Measurements from ENCODE around the gene AQP5.

AQP5 gene

DNA sequence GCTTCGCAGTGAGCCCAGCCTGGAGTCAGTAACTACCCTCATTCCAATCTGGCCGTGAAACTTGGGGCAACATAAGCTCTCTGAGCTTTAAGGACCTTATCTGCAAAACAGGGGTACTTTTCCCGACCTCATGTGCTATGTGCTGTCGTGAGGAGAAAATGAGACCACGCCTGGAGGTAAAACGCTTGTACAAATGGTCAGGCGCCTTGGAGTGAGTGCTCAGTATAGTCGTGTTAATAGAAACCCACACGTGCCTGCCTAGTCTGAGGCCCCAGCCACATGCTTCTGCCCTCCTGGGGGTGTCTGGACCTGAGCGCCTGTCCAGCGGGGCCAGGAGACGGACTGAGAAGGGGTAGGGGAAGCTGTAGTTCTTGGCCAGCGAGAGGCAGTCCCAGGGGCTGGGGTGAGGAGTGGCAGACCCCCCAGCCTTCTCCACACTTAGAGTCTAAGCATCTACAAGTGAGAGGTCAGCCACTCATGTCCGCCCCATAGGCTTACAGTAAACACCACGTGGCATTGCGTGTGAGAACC is 4.9 kb downstream of the AQP5 start:
- no peak for DNase-seq

DNA sequence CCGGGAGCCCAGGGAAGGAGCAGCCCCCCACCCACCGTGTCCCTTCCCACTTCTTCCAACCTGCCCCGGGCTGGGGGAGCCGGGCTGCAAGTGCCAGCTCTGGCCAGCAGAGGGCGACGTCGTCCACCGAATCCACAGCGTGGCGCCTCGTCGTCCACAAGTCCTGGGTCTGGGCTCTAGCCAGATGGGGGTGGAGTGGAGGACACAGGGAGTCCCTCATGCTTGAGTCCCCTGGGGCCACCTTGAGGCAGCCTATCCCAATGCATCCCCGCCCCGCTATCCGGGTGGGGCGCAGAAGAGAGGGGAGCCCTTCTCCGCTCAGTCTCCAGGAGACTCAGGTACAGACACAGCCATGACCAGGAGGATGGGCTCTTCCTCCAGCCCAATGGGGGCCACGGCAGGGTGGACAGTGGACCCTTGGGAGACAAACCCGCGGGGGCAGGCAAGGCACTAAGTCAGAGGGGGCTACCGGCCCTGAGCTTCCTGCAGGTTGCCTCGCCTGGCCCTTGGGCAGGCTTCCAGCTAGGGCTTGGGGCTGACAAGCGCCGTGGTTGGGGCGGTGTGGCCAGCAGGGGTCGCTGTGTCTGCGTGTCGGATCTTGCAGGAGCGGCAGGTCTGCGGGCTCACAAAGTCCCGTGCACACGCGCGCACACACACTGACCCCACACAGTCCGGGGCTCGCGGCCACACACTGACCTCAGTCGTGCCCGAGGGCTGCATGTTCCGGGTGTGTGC is 5.5 kb downstream of the AQP5 start:
- DNase-seq, result peak; percentile 78

DNA sequence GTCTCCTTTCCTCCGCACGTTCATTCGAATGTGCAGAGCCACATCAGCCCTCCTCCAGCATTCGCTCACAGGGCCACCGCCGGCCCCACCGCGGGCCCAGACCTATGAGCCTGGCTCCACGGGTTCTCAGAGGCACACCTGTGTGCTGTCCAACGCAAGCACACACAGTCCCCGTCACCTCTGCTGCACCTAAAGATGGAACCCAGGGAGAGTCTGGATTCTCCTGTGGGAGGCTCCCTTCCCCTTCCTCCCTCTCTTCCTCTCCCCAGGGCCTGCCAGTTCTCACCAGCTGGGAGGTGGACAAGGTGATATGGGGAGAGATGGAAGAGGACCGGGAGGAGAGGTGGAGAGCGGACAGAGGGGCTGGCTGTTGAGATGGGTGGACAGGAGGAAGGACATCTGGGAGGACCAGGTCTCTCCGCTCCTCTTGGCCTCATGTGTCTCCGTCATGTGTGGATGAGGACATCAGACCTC is 6.1 kb downstream of the AQP5 start:
- no peak for DNase-seq

DNA sequence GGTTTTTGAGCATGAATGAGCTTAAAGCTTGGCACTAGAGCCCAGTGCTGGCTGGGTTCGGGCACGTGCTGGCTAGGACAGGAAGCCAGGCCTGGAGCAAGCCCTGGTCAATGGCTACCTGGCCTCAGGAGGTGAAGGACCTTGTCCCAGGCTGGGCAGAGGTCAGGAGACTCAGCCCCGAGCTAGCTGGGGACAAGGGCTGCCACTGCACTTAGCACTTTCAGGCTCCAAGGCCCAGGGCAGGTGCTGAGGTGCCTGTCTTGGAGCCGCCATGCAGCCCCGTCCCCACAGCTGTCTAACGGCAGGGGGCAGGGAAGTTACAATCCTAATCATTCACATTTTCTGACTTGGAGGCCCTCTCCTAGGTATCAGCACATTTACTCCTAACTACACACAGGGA is 6.8 kb downstream of the AQP5 start:
- no peak for DNase-seq

DNA sequence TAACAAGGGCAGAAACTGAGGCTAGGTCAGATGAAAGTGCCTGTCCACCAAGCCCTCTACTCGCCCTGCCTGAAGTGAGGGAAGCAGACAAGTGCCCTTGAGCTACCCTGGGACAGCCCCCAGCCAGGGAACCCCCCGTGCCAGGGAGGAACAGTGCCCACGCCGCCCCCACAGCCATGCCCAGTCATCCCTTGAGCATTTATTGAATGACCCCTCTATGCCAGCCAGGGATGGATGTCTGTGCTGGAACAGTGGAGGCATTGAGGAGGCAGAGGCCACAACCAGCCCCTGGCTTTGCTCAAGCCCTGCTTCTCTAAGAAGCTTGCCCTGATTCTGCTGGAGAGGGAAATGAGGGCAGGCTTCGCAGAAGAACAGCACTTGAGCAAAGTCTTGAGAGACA is 7.4 kb downstream of the AQP5 start:
- DNase-seq, result no peak

DNA sequence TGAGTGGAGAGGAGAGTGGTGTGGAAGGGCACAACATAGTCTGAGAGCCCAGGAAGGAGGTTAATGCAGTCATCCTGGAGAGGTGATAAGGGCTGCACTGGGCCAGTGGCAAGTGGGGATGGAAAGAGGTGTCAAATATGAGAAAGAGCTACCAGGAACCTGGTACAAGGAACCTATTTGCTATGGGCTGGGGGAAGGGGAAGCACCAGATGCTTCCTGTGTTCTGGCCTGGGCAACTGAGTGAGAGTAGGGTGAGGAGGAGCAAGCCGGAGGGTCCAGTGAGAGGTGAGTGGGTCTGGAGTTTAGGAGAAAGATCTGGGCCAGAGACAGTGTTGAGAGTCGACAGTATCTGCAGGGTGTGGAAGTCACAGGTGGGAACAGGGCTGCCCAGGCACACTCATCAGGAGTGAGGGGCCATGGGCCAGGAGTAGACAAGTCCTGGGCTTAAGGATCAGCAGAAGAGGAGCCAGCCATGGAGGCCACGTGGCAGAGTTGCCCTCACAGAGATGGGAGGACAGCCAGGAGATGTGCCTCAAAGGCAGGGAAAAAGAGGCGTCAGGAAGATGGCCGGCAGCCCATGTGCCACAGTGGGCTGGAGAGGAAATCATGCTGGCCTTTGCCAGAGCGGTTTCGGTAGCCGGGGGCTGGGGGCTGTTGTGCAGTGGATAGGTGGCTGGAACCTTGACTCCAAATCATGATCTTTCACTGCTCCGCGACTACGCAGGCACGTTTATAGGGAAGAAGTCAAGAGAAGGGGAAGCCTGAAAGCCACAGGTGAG is 8.2 kb downstream of the AQP5 start:
- no peak for DNase-seq

DNA sequence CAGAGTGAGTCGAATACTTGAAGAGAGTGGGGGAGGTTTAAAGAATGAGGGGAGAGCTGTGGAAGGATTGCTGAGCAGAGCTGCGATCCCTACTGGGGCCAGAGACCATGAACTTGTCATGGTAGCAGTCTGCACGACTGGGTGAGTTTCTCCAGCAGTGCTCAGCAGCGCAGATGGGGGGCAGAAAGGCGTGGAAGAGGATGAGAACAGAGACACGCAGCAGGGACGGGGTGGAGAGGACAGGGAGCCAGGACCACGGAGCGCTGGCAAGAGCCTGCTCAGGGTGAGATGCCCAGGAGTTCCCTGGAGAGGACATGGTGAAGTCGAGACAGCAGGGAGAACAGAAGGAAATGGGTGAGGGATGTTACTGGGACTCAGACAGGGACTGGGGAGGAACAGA is 9.0 kb downstream of the AQP5 start:
- DNase-seq, result no peak

DNA sequence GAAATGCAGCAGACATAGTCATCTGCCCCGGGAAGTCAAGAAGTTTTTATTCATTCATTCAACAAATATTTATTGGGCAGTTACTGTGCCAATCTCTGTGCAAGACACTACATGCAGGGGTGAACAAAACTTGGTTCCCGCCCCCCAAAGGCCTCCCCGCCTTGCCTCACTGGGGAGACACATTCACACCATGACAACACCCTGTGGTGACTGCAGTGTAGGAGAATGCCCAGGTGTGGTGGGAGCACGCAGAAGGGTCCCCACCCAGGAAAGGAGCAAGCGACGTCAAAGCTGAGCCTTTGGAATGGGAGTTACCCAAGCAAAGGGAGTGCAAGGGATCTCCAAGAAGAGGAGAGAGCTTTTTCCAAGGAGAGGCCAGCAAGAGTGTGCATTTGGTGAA is 9.5 kb downstream of the AQP5 start:
- no peak for DNase-seq

DNA sequence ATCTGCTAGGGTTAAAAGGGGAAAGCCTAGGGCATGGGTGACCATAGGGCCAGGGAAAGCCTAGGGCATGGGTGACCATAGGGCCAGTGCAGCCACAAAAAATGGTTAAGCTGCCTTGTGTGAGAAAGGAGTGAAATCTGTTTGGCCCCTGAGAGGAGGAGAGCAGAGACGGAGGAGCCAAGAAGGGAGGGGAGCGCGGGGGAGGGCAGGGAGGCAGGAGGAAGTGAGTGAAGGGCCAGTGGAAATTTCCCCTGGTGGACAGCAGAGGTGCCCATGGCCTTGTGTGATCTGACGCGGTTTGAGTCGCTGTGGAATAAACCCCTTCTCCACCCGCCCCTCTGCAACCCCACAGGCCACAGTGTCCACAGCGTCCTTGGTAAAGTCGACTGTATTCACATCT is 10.5 kb downstream of the AQP5 start:
- DNase-seq, result no peak

DNA sequence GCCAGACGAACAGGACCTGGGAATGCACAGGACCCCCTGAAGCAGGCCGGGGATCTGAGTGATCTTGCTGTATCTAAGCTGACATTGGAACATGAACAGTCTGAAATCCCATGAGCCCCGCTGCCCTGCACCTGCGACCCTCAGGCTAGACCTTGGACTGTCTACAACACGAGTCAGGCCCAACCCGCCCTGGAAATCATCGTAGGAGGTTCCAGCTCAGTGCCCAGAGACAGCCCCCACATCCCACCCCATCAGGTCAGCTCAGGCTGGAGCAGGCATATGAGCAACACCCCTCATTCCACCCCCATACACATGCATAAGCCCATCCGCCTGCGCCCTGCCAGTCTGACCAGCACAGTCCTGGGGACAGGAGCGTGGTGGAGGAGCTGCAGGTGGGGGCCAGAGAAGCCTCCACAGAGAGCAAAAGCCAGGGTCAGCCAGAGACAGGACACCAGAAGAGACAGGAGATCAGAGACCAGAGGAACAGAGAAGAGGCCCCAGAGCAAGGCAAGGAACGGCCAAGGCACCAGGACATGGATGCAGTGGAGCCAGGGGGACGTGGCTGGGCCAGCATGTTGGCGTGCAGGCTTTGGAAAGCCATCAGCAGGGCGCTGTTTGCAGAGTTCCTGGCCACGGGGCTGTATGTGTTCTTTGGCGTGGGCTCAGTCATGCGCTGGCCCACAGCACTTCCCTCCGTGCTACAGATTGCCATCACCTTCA is 11.1 kb downstream of the AQP5 start, which contains the start of gene AQP6:
TSS of gene AQP6 (plus strand) at position 307 of the 720 bp plus-strand sequence. CDS start at position 534, 227 bp downstream.
- no peak for DNase-seq

DNA sequence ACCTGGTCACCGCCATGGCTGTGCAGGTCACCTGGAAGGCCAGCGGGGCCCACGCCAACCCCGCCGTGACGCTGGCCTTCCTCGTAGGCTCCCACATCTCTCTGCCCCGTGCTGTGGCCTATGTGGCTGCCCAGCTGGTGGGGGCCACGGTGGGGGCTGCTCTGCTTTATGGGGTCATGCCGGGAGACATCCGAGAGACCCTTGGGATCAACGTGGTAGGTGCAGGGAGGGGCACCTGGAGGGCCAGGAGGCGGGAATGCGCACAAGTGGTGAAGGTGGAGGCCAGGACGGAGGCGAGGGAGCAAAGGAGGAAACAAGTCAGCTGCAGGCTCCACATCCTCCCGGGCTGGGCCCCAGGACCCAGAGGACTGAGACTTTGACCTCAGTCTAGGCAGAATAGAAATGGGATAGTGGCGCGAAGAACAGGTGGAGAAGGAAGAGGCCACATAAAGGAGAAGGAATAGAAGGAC is 11.7 kb downstream of the AQP5 start:
- no peak for DNase-seq

DNA sequence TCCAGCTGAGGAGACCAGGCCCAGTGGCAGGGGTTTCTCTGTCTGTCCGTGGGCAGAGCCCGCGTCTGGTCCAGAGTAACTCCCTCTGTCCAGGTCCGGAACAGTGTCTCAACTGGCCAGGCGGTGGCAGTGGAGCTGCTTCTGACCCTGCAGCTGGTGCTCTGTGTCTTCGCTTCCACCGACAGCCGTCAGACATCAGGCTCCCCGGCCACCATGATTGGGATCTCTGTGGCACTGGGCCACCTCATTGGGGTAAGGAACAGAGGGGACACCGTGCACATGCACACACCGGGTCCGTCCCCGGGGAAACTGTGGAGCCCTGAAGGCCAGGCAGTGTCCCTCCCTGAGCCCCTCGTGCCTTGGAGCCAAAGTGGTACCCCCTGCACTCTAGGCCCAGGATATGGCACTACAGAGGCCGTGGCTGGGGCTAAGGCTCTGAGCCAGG is 12.6 kb downstream of the AQP5 start:
- DNase-seq, result peak; percentile 30

DNA sequence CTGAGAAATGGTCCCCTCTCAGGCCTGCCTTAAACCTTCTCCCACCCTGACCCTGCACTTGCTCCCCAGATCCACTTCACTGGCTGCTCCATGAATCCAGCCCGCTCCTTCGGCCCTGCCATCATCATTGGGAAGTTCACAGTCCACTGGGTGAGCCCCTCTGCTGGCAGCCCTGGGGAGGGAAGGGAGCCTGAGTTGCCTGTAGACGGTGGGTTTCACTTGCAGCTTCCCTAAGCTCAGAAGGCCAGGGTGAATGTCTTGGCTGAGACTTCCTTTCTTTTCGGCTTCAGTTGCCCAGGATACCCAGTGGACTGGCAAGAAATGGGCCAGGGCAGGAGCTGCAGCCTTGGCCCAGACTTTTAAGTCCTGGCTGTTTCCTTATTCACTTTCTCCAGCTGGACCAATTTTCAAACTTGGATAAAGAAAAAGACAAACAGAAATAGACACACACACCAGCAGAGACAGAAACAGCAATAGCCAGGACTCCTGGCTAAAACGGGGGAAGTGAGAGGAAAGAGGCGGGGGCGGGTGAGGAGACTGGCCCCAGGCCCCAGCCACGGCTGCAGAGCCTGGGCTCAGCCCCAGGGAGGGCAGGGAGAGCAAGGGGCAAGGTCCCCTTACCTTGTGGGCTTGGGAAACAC is 13.1 kb downstream of the AQP5 start:
- DNase-seq, result no peak

DNA sequence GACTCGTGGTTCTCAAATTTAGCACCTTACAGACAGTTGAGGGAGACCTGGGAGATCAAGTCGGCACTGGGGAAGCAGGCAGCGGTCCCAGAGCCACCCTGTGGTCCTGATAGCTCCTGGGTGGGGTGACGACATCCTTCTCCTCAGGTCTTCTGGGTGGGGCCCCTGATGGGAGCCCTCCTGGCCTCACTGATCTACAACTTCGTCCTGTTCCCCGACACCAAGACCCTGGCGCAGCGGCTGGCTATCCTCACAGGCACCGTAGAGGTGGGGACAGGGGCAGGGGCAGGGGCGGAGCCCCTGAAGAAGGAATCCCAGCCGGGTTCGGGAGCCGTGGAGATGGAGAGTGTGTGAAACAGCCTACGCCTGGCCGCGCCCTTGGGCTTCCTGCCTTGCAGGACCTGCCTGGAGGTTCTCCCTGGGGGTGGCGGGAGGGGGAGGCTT is 13.7 kb downstream of the AQP5 start:
- DNase-seq, result no peak

DNA sequence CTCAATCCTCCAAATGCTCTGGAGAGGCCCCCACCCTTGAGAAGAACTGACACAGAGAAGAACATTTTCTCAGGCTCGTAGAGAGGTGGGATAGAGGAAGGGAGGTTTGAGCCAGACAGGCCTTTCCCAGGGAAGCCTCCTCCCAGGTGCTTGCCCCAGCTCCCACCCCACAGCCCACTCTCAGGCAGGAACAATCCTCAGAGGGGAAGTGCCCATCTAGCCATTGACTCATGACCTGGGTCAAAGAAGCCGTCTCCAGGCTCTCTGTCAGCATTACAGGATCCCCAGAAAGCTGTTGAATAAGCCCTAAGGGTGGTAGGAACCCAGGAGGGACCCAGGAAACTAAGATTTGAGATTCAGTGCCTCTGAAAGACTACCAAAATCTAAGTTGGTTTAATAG is 14.9 kb downstream of the AQP5 start:
- DNase-seq, result no peak

DNA sequence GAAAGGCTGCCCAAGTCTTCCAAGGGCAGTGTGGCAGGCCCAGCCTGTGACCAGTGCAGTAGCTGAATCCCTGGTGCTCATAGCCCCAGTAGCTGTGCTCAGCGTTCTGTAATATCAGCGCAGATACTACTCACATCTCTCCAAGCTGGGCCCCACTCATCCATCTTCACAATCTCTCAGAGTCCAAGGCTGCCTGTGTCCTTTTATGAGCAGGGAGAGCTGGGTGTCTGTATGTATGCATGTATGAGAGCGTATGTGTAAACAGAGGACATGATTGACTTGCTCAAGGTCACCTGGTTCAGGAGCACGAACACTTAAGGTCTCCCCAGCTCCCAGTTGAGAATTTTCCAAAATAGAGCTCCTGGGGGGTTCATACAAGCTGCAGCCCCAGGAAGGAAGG is 16.5 kb downstream of the AQP5 start:
- DNase-seq, result no peak

DNA sequence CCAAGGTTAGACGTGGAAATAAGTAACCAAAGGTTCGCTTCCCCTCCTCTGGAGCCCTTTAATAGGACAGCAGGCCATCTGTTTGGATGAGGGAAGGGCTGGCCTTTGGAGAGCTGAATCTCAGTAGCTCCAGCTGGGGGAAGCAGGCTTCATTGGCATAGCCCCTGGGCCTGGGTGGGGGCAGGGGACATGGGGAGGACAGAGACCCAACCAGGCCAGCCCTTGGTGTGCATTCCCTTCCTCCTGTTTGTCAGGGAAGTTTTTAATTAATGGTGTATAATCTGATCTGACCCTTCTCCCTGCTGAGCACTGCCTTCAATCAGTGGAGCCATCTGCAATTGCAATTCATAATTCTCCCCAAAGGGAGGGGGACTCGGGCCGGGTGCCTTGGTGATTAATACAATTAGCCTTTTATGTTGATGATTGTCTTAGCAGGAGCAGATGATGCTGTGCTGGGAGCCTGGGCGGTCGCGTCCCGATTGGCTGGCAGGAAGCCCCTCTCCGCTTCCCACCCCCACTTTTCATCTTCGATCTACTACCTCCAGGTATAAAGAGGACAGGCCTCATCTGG is 17.4 kb downstream of the AQP5 start:
- DNase-seq, result no peak

DNA sequence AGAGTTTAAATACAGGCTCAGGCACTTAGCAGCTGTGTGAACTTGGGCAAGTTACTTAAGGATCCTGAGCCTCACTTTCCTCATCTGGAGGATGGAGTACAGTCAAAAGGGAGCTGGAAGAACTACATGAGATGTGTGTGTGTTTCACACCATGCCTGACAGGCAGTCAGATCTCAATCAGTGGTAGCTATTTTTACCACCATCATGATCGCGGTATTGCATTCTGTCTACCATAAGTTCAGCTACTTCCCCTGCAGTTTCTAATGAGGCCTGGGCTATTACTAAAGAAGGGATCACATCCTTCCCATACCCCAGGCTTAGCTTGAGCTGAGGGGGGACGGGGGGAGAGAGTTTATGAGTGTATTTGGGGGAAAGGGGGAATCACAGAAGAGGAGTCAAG is 18.1 kb downstream of the AQP5 start:
- no peak for DNase-seq

DNA sequence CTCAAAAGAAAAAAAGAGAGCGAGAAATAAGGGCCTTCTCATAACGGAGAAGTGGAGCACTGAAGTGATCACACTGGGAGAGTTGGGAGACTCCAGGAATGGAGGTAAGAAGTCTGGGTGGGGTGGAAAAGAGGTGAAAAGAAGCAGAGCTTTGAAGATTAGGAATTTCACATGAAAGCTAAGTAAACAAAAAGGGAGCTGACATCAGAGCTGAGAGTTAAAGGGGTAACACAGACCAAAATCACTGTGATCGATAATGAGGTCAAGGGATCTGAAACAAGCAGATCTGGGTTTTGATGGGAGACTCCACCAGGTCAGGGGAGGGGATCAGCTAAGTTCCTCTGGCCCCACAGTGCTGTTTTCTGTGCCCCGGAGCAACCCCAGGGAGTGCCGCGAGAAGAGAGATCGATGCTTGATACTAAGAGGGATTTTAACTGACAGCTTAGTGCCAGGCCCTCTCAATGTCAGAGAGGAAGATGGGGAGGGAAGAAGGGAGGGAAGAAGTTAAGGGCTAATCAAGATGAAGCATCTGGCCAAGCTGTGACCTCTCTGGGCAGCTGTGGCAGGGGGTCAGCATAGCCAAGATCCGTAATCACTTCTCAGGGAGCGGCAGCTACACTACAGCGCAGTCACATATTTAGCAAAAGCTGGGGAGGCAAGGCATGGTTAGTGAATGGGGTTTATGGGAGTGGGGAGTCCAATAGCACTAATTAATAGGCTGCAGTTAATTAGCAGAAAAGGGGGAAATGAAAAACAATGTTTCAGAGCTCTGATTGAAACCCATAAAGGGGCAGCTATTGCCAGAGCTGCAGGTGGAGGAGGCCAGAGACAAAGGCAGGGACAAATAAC is 19.1 kb downstream of the AQP5 start:
- no peak for DNase-seq

DNA sequence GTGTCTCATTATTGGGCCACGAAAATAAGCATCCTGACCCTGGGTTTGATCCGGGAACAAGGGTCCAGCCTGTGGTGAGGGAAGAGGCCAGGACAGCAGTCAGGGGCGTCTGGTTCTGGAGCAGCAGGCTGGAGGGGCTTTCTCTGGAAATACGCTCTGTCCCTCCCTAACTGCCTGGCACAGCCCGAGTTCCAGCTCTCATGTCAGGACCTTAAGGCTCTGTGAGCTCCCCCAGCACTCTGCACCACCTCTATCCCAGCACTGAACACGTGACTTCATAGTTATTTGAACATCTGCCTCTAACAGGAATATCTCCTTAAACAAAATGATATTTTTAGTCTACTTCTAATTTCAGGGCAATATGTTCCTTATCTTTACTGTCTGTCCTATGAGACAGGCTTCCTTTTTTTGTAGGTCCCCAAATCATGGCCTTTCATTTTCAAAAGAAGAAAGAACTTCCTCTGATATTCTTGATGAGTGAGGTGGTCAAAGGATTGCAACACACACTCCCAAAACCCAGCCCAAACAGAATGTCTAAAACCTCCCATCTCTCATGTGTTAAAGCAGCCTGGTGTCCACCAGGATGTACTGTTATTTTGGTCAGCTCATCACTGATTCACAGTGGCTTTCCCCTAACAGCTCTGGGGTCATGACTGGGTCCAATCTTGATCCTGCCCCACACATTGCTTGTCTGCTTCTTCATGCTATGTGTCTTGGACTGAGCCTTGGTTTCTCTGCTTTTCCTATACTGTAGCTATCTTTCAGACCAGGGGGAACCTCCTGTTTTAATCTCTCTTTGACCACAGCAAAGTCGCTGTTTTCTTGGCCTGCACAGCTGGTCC is 20.8 kb downstream of the AQP5 start:
- DNase-seq, result no peak
